K562 (cell line): ENCODE results near the gene PSMD4. TPM values are rescaled to one million over a fixed set of nuclear protein-coding genes. Genes with fewer than 3 reads are reported as not detected.

Experiments
- DNMT1 ChIP-seq: fragments of 450-650 bp; IDR thresholded peaks from 2 replicates; pipeline ENCODE4 v1.6.1; 2016; ENCODE audit warnings: antibody characterized with exemption, mild to moderate bottlenecking
- KDM1A ChIP-seq, 2 experiments: fragments of 450-650 bp; IDR thresholded peaks; 2 replicates each; pipeline ENCODE4 v1.6.1; 2016; ENCODE audit warnings: mild to moderate bottlenecking in 2 of 2
- MCM2 ChIP-seq: fragments of 450-650 bp; IDR thresholded peaks from 2 replicates; pipeline ENCODE4 v1.6.1; 2017; ENCODE audit warnings: low read depth, mild to moderate bottlenecking
- NR3C1 ChIP-seq: sonication (generic); formaldehyde crosslinking; IDR thresholded peaks from 2 replicates; pipeline ENCODE4 v1.8.1; 2022; ENCODE audit warnings: missing genetic modification reagents
- ZNF668 ChIP-seq: fragments of 250-450 bp; sonication (Bioruptor Pico); IDR thresholded peaks from 2 replicates; pipeline ENCODE4 v1.8.0; 2022; ENCODE audit warnings: mild to moderate bottlenecking, inconsistent platforms
- polyA plus RNA-seq, 8 experiments: library from polyadenylated mRNA; depleted of rRNA in 4 of 8; stranded (reverse) in 5 of 8; unstranded in 3 of 8; fragments of >200 nt; fragmentation: Nextera tagmentation in 2 of 8; fragmentation: Illumina TruSeq in 1 of 8; extraction: Ambion mirVana in 2 of 8; extraction: Trizol in 1 of 8; gene quantifications; 2 replicates each; pipeline versions ENCODE4 v1.2.1 to v1.2.3, GENCODE V29; 2011 to 2014; ENCODE audit warnings: inconsistent platforms in 1 of 8, missing spikeins in 1 of 8
- total RNA-seq, 7 experiments: library from RNA; depleted of rRNA in 6 of 7; stranded (reverse); fragments of >200 nt in 6 of 7; fragmentation: Illumina TruSeq in 2 of 7; extraction: Trizol in 2 of 7; gene quantifications; 2 replicates each; pipeline versions ENCODE4 v1.2.1 to v1.2.3, GENCODE V29; 2011 to 2021; ENCODE audit warnings: low replicate concordance in 1 of 7
- TF ChIP-seq, protein P1 (sequence below): fragments of 250-450 bp; sonication (Bioruptor Pico); IDR thresholded peaks from 2 replicates; pipeline ENCODE4 v1.4.0; 2020
- TF ChIP-seq, protein P2 (sequence below), 2 experiments: fragments of 450-650 bp in 1 of 2; sonication (generic) in 1 of 2; formaldehyde crosslinking in 1 of 2; IDR thresholded peaks in 1 of 2; conservative IDR thresholded peaks in 1 of 2; 2 replicates each; pipeline versions ENCODE4 v1.6.1 to v1.8.1; 2016 to 2023; ENCODE audit warnings: mild to moderate bottlenecking in 2 of 2, moderate library complexity in 2 of 2, inconsistent platforms in 1 of 2, missing genetic modification reagents in 1 of 2
- TF ChIP-seq, protein P3 (sequence below): fragments of 200-800 bp; sonication (Bioruptor generic); IDR thresholded peaks from 2 replicates; pipeline ENCODE4 v1.6.1; 2017; ENCODE audit warnings: missing genetic modification characterization, missing compliant biosample characterization
- TF ChIP-seq, protein P4 (sequence below): fragments of 250-450 bp; sonication (Bioruptor Pico); IDR thresholded peaks from 2 replicates; pipeline ENCODE4 v1.4.0; 2020; ENCODE audit warnings: mild to moderate bottlenecking, moderate library complexity

Gene PSMD4
- total and polyA plus RNA-seq, 9 of the 15 experiments (the other 6 are each of a cell fraction or from before 2014, with no cell fraction given): 194 to 353 (median 295) TPM

DNA sequence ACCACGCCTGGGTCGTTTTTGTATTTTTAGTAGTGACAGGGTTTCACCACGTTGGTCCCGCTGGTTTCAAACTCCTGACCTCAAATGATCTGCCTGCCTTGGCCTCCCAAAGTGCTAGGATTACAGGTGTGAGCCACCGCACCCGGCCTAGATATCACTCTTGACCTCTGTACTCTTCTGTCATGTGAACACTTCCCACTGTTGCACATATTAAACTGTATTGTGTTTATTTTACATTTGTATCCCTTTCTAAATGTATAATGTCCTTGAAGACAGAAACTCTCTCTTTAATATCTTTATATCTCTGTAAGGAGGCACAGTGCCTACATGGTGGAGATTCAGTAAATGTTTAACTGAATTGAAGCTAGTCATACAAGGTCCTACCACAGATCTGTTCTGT lies 19.3 kb upstream of the PSMD4 start (continued):
- TF ChIP-seq, protein P1, sequence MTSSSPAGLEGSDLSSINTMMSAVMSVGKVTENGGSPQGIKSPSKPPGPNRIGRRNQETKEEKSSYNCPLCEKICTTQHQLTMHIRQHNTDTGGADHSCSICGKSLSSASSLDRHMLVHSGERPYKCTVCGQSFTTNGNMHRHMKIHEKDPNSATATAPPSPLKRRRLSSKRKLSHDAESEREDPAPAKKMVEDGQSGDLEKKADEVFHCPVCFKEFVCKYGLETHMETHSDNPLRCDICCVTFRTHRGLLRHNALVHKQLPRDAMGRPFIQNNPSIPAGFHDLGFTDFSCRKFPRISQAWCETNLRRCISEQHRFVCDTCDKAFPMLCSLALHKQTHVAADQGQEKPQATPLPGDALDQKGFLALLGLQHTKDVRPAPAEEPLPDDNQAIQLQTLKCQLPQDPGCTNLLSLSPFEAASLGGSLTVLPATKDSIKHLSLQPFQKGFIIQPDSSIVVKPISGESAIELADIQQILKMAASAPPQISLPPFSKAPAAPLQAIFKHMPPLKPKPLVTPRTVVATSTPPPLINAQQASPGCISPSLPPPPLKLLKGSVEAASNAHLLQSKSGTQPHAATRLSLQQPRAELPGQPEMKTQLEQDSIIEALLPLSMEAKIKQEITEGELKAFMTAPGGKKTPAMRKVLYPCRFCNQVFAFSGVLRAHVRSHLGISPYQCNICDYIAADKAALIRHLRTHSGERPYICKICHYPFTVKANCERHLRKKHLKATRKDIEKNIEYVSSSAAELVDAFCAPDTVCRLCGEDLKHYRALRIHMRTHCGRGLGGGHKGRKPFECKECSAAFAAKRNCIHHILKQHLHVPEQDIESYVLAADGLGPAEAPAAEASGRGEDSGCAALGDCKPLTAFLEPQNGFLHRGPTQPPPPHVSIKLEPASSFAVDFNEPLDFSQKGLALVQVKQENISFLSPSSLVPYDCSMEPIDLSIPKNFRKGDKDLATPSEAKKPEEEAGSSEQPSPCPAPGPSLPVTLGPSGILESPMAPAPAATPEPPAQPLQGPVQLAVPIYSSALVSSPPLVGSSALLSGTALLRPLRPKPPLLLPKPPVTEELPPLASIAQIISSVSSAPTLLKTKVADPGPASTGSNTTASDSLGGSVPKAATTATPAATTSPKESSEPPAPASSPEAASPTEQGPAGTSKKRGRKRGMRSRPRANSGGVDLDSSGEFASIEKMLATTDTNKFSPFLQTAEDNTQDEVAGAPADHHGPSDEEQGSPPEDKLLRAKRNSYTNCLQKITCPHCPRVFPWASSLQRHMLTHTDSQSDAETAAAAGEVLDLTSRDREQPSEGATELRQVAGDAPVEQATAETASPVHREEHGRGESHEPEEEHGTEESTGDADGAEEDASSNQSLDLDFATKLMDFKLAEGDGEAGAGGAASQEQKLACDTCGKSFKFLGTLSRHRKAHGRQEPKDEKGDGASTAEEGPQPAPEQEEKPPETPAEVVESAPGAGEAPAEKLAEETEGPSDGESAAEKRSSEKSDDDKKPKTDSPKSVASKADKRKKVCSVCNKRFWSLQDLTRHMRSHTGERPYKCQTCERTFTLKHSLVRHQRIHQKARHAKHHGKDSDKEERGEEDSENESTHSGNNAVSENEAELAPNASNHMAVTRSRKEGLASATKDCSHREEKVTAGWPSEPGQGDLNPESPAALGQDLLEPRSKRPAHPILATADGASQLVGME: no peak
- TF ChIP-seq ZNF668 (CRISPR knock-in tag) (no peak), NR3C1 (no peak), MCM2 (no peak), DNMT1 (no peak), KDM1A (IDR thresholded peaks at IDR 0.05) (no peak)
- TF ChIP-seq, protein P2, sequence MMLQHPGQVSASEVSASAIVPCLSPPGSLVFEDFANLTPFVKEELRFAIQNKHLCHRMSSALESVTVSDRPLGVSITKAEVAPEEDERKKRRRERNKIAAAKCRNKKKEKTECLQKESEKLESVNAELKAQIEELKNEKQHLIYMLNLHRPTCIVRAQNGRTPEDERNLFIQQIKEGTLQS (IDR thresholded peaks at IDR 0.05): no peak
- TF ChIP-seq, protein P2 (CRISPR knock-in tag; conservative IDR thresholded peaks at IDR 0.05): no peak
- TF ChIP-seq, protein P3, sequence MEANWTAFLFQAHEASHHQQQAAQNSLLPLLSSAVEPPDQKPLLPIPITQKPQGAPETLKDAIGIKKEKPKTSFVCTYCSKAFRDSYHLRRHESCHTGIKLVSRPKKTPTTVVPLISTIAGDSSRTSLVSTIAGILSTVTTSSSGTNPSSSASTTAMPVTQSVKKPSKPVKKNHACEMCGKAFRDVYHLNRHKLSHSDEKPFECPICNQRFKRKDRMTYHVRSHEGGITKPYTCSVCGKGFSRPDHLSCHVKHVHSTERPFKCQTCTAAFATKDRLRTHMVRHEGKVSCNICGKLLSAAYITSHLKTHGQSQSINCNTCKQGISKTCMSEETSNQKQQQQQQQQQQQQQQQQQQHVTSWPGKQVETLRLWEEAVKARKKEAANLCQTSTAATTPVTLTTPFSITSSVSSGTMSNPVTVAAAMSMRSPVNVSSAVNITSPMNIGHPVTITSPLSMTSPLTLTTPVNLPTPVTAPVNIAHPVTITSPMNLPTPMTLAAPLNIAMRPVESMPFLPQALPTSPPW: no peak
- TF ChIP-seq, protein P4, sequence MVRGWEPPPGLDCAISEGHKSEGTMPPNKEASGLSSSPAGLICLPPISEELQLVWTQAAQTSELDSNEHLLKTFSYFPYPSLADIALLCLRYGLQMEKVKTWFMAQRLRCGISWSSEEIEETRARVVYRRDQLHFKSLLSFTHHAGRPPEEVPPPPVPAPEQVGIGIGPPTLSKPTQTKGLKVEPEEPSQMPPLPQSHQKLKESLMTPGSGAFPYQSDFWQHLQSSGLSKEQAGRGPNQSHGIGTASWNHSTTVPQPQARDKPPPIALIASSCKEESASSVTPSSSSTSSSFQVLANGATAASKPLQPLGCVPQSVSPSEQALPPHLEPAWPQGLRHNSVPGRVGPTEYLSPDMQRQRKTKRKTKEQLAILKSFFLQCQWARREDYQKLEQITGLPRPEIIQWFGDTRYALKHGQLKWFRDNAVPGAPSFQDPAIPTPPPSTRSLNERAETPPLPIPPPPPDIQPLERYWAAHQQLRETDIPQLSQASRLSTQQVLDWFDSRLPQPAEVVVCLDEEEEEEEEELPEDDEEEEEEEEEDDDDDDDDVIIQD (CRISPR knock-in tag): no peak
- TF ChIP-seq, all 486 proteins: peak for 0
